ENCODE measurements around the gene DEK. TPM values are rescaled to one million over a fixed set of nuclear protein-coding genes. Genes with fewer than 3 reads are reported as not detected.

DEK gene
- polyA plus RNA-seq, 12 donors = 105 to 320 (median 140) TPM

DNA sequence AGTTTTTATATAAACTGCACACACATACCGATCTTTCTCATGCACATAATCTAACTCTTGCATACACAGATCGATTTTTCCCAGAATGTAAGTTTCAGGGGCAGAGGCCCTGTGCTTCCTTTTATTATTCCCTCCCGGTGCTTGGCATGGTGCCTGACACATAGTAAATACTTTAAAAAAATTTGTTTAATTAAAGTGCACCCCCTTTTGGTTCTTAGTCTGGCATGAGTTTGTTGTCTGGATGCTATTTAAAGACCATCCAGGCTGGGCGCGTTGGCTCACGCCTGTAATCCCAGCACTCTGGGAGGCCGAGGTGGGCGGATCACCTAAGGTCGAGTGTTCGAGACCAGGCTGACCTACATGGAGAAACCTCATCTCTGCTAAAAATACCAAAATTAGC lies 5.4 kb upstream of the DEK start:
- DNase-seq = no peak

DNA sequence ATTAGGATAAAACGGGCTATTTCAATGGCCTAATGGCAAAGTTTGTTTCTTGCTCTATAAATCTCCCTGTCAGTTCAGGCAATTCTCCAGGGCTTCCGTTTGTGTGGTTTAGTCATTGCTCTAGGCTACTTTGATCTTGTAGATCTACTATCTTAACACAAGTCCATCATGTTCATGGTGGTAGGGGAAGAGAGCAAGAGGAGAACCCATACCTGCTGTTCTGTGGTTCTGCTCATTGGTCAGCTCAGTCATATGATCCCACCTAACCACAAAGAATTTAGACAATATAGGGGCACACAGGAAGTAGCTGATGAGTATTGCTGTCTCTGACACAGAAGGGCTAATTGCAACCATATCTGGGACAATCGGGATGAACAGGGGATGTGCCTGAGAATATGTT lies 4.9 kb upstream of the DEK start:
- no peak for DNase-seq

DNA sequence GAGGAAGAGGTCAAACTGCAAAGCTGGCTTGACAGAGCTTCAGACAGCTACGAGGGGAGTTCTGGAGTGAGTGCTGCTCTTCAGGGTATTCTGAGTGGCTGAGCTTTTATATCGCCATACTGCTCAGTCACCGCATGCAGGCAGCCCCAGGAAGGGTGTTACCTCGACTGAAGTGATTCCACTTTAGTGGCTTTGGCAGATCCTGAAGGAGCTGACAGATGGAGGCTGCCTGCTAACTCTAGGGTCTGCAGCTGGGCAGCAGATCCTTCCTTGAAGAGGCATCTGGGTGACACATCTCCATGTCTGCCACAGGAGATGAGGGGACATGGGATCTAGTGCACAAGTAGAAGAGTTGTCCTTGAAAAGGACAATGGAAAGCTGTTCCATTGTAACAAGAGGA lies 3.7 kb upstream of the DEK start:
- DNase-seq = no peak

DNA sequence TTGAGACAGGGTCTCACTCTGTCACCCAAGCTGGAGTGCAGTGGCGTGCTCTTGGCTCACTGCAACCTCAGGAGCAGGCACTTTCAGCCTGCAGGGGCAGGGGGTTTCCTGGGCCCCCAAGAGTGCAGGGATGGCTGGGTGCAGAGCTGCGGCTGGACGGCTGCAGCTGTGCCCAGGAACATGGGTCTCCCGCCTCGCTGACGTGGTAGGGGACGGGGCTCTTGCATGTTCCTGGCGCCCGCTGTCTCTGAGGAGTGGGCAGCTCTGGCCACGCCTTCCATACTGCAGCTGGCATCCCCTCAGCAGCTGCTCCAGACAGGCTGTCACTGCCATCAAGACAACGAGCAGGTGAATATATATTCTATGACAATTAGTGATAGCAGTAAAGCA lies 2.2 kb upstream of the DEK start:
- no peak for DNase-seq

DNA sequence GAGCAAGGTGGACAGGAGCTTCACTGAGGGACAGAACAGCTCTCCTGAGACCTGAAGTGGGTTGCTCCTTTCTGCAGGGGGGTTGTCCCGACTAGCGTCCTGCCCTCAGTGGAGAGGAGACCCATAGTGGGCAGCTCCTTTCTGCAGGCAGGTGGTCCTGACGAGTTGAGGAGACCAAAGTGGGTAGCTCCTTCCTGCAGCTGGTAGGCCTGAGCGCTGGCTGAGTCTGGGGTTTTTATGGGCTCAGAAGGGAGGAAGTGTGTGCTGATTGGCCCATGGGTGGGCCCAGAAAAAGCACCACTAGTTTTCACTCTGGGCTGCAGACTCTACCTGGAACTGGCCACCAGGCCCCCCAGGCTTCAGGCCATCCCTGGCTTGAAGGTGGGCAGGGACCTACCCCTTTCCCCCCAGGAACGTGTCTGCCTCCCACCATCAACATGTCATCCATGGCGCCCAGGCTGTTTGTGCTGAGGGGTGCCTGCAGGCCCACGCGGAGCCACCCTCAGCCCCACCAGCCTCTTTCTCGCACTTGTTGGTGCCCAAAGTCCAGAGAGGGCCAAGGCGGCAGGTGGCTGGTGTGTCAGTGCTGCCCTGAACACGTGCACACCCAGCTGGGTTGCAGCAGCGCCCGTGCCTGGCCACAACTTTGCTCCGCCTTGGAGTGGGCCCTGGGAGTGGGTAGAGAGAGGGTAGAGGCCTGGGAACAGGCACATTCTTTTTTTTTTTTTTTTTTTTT lies 1.6 kb upstream of the DEK start:
- no peak for DNase-seq

DNA sequence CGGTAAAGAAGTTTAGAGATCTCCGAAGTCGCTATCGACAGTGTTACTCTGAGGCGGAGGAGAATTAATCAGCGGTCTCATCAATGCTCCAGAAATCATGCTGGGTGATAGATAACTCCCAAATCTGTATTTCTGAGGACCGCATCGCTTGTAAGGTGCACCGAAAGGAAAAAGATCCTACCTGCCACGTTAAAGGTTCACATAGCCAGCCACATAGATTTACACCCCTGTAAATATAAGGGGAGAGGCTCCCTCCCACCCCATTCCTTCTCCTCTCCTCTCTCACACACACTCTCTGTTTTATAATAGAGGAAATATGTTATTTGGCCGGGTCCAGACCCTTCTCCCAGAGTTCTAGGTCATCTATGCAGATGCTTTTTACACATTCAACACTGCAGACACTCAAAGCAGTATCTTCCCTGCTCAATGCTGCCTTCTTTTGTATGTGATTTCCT lies 620 bp upstream of the DEK start:
- DNase-seq = no peak

DNA sequence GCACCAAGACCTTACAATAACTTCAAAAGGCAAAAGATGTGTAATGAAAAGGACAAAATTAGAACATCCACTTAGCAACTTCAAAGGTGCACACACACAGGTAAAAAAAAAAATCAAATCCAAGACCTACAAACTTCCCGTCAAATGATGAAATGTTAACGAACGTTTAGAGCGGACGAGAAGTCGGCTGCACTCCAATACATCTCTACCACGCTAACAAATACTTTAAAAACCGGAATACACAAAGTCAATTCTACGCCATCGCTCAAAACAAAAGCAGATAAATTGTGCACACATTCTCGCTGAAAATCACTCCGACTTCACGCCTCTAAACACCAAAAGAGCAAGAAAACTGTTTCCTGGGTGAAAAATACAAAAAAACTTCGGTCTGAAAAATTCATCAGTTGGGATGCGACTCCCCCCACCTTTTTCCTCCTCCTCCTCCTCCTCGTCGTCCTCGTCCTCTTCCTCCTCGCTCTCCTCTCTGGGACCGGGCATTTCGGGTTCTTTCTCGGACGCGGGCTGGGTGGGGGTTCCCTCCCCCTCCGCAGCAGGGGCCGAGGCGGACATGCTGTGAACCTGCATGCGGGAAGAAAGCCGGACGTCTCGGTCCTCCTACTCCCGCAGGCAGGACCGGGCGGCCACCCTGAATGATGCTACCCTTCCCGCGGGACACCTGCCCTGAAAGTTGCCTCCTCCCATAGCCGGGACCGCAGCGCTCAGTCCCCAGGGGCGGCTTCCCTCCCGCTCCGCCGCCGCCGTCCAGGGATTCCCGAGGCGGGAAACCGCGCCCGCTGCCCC lies 712 bp downstream of the DEK start:
- DNase-seq = peak; percentile 49

DNA sequence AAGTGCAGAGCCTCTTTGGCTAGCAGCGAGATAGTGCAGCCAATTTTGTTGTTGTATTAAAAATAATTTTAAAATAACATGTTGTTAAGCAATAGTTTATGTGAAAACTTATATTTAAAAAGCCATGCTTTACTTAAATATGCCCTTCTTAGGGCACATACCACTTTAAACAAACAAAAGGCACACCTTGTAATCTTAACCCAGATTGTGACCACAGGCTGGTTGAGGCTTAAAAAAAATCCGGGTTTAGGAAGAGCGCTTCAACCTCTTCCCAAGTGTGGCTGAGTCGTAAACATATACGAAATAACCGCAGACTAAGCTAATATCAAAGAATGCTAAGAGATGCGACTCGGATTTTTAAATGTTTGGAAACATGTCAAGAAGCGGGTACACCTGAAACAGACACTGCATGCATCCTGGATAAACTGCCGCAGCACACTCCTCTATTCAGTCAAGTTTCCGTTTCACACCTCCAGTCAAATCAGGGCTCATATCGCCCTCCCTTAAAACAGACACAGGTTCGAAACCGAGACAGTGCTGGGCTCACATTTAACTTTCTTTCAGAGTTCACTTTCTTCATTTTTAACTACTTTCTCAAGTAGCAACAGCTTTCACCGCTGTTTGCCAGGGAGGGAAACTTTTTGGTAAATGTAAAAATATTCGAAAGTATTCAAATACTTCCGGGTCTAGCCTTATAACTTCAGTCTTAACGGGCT lies 1.5 kb downstream of the DEK start:
- peak; percentile 33 for DNase-seq

DNA sequence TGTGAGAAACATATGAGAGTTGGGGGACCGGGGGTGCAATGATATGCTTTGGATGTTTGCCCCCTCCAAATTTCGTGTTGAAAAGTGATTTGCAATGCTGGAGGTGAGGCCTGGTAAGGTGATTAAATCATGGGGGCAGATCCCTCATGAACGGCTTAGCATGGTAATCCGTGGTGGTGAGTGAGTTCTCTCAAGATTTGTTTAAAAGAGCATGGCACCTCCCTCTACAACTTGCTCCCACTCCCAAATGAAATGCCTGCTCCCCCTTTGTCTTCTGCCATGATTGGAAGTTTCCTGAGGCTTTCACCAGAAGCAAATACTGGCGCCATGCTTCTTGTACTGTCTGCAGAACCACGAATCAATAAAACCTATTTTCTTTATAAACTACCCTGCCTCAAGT lies 2.5 kb downstream of the DEK start:
- DNase-seq = no peak

DNA sequence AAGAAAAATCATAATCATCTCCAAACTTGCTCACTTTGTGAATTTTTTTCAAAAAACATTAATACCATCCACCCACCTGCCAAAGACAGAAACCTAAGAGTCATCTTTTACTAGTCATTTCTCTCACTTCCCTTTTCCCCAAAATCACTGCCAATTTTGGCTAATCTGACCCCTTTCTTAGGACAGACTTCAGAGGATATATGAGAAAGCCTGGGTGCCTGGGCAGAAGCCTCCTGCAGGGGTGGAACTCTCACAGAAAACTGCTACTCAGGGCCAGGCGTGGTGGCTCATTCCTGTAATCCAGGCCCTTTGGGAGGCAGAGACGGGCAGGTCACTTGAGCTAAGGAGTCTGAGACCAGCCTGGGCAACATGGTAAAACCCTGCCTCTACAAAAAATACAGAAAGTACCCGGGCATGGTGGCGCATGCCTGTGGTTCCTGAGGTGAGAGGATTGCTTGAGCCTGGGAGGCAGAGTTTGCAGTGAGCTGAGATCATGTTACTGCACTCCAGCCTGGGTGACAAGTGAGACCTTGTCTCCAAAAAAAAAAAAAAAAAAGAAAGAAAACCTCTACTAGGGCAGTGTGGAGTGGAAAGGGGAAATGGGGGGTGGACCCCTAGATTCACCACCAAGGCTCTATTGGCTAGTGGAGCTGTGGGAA lies 3.8 kb downstream of the DEK start:
- no peak for DNase-seq

DNA sequence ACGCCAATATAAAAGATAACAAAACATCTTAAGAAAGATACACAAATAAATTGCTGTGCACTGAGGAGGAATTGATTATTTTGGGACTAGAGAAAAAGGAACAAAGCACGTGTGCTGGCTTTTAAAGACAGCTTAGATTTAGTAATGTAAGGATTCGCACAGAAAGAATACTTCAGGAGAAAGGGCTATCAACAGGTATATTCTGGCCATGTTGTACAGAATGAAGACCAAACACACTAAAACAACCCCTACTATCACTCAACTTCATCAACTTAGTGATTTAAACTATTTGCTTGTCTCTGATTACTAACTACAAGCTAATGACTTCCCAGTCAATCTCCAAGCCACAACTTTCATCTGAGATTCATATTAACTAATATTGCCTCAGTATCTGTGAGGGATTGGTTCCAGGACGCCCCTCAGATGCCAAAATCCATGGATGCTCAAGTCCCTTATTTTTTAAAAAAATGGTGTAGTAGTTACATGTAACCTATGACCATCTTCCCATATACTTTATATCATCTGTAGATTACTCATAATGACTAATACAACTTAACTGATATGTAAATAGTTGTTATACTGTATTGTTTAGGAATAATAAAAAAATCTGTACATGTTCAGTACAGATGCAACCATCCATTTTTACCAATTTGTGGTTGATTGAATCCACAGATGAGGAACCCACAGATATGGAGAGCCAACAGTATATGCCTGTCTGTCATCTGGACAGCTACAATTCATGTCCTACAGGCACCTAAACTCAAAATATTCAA lies 4.5 kb downstream of the DEK start:
- no peak for DNase-seq

DNA sequence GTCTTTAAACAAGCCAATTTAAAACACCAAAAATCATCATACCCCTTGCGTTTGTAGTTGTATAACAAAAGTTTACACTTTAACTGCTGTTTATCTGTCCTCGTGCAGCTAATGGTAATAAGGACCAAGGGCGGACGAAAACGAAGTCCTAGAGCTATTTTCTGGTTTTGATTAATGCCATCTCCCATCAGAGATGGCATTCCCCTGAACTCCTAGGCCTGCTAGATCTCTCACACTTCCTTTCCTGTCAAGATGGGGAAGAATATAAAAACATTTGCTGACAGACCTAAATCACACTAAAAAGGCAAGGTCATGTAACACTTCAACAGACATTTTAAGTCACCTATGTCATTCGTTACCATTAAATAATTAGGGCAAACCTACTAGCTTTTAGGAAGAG lies 9.5 kb downstream of the DEK start:
- no peak for DNase-seq

DNA sequence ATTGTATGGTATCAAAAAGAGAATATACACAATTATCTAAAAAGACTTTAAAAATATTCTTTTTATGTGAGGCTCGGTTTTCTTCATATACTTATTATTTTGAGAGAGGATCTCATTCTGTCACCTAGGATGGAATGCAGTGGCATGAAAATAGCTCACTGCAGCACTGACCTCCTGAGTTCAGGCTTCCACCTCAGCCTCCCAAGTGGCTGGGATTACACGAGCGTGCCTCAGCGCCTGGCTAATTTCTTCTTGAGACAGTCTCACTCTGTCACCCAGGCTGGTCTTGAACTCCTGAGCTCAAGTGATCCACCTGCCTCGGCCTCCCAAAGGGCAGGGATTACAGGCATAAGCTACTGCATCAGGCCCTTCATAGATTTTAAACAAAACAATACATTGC lies 10.7 kb downstream of the DEK start:
- DNase-seq = no peak

DNA sequence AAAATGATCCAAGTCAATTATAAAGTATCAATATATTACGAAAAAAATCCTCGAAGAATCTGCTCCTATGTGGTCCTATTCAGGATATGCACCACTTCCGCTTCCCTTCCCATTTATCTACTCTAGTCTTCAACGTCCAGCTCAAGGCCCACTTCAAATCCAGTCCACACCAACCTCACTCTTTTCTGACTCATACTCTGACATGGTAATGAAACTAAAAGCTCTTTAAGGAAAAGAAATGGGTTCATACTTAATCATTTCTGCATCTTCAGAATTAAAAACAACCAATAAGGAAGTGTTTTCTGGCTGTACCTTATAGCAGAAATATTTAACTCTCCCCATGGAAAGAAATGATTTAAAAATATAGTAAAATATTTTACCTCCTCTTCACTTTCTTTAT lies 15.1 kb downstream of the DEK start:
- no peak for DNase-seq

DNA sequence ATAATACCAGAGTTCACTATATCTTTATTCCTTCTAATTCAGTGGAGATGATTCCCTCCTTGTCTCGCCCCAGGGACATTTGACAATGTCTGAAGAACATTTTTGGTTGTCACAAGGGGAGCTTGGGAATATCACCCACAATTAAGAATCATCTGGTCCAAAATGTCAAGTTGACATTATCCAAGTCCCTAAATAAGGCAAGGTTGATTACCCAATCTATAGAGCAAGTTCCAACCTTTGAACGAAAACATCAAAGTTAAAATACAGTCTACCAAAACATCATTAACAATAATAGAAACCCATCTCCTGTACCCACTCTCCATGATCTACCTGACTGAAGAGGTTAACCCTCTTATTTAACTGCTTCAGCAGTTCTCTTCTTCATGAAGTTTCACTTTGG lies 15.6 kb downstream of the DEK start:
- DNase-seq = no peak

DNA sequence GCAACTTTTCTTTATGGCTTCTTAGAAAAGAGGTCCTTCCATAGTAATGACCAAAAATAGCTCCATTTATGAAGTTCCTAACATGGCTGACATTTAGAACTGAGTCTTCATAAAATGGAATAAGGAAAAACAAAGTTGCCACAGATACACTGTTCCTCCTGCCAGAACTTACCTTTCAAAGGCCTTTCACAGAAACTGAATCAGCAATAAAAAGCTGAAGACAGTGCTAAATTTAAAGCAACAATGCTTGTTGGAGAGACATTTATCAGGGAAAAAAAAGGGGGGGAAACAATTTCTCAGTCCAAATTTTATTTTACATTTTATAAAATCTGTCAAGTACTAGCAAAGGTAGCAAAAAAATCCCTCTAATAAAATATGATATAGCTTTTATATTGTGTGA lies 17.3 kb downstream of the DEK start:
- DNase-seq = no peak

DNA sequence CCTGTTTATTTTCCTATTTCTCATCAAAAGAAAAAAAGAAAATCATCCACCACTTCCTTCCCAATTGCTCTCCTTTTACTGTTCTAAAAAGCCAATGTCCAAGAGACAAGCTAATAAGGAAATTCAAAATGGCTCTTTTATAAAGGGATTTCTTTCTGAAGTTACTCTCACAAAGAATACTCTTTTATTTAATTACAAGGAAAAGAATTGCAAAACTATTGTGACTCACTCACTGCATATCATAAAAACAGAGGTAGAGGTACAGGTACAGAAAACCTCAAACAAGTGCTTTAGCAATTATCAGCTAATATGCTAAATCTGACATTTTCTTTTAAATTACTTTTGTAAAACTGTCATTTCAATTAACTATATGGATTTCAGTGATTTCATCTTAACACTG lies 18.1 kb downstream of the DEK start:
- no peak for DNase-seq

DNA sequence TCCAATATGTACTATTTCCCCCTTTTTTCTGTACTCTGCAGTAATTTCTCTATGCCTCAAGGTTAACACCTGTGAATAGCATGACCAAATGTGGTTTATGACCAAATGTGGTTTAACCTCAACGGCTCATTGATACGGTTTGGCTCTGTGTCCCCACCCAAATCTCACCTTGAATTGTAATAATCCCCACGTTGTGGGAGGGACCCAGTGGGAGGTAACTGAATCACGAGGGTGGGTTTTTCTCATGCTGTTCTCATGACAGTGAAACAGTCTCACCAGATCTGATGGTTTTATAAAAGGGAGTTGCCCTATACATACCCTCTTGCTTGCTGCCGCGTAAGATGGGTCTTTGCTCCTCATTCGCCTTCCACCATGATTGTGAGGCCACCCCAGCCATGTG lies 18.7 kb downstream of the DEK start:
- no peak for DNase-seq

DNA sequence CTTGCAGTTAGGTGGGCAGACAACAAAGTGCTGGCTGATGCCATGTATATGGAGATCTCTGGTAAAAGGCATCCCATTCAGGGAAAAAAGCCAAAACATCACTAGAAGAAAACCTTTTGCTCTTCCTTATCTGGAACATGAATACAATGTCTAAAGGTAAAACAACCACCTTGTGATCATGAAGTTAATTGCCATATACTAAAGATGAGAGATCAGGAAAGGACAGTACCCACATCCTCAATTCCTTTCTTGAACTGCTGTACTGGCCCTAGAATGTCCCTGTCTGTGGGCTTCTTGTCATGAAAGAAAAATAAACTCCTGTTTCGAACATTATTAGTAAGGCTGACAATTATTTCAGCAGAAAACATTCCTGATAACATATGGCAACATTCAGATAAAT lies 19.3 kb downstream of the DEK start:
- no peak for DNase-seq

DNA sequence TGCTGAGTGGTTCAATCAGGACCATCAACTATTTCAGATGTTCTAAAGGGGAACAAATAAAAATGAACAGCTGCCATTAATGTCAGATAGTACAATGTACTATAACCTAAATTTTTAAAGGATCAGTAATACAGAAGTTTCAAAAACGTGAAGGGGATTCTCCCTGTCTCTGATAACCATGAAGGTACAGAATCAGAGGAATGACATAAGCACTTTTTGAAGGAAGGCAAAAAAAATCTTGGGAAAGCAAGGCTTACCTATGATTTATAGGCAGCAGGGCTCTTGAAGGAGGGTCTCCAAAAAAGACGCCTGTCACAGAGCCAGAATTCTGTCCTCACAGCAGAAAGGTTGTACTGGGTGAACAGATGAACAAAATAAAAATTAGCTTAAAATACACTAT lies 20.1 kb downstream of the DEK start:
- DNase-seq = no peak

DNA sequence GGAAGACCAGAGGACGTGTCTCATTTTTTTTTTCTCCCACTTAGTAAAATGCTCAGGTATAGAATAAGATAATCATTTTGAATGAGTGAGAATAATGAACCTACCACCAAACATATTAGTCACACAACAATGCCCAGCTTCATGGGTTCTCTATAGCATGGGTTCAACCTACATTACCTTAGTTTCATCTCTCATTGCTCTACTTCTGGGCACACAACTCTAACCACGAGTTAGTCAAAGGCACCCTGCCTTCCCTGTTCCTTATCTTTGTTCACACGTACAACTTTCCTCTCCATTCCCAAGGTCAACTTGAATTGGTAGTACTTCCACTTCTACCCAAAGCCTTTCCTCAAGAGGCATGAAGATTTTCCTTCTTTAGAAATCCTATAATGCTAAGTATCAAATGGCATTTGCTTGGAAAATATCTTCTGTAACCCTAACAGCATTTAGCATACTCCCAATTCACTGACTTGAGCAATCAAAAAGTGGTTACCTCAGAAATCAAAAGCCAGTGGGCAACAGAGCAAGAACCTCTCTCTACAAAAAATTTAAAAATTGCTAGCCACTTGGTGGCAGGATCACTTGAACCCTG lies 20.9 kb downstream of the DEK start:
- DNase-seq = no peak
